DND-41 (cell line): Measurements from ENCODE around the gene DENND6B.

Experiments used
- ATAC-seq: fragments of 200-7000 bp; cut with Tn5 transposase; 3 replicates; pipeline ENCODE4 v1.9.1; 2021; ENCODE audit warnings: low read depth; ENCODE audit not compliant: insufficient read depth
- DNase-seq: peaks from one replicate; pipeline ENCODE4 v3.0.0-alpha.2; 2020
- H2AFZ ChIP-seq: 2 replicates; pipeline ENCODE4 v1.6.0; 2012; ENCODE audit warnings: low read depth, low read length
- H3K27ac ChIP-seq: 2 replicates; pipeline ENCODE4 v1.5.1; 2012; ENCODE audit warnings: low read length, inconsistent platforms
- H3K27me3 ChIP-seq: fragments of 200-600 bp; sonication (generic); 2 replicates; pipeline ENCODE4 v1.6.0; 2012; ENCODE audit warnings: low read length, mild to moderate bottlenecking, inconsistent platforms; ENCODE audit not compliant: insufficient read depth, poor library complexity
- H3K36me3 ChIP-seq: 2 replicates; pipeline ENCODE4 v1.5.1; 2012; ENCODE audit warnings: low read length, inconsistent platforms; ENCODE audit not compliant: insufficient read depth
- H3K4me1 ChIP-seq: 2 replicates; pipeline ENCODE4 v1.5.1; 2012; ENCODE audit warnings: mild to moderate bottlenecking, low read length; ENCODE audit not compliant: insufficient read depth
- H3K4me2 ChIP-seq: 2 replicates; pipeline ENCODE4 v1.6.0; 2012; ENCODE audit warnings: mild to moderate bottlenecking, moderate library complexity, low read length, inconsistent platforms; ENCODE audit not compliant: insufficient read depth
- H3K4me3 ChIP-seq, 2 experiments: fragments of 200-600 bp in 1 of 2; shearing (Covaris generic) in 1 of 2; 2 replicates each; pipeline ENCODE4 v1.5.1; 2012 to 2016; ENCODE audit warnings: inconsistent platforms in 2 of 2, low read length in 2 of 2, mild to moderate bottlenecking in 2 of 2, low read depth in 1 of 2, moderate library complexity in 1 of 2
- H3K79me2 ChIP-seq: 2 replicates; pipeline ENCODE4 v1.6.0; 2012; ENCODE audit warnings: low read length, inconsistent platforms; ENCODE audit not compliant: insufficient read depth
- H3K9ac ChIP-seq: 2 replicates; pipeline ENCODE4 v1.6.0; 2012; ENCODE audit warnings: low read depth, mild to moderate bottlenecking, inconsistent platforms, low read length, moderate library complexity
- H3K9me3 ChIP-seq: 2 replicates; pipeline ENCODE4 v1.5.1; 2012; ENCODE audit warnings: low read length, moderate library complexity, mild to moderate bottlenecking, inconsistent platforms; ENCODE audit not compliant: insufficient read depth, severe bottlenecking
- H4K20me1 ChIP-seq: 2 replicates; pipeline ENCODE4 v1.6.0; 2012; ENCODE audit warnings: low read length; ENCODE audit not compliant: insufficient read depth
- CTCF ChIP-seq: IDR thresholded peaks from 2 replicates; pipeline ENCODE4 v1.5.1; 2012; ENCODE audit warnings: borderline replicate concordance, low read length, moderate library complexity, mild to moderate bottlenecking; ENCODE audit not compliant: poor library complexity, severe bottlenecking; ENCODE audit errors: extremely low read depth
- EZH2 ChIP-seq: IDR thresholded peaks from 3 replicates; pipeline ENCODE4 v1.6.1; 2012; ENCODE audit warnings: borderline replicate concordance, low read depth, mild to moderate bottlenecking, moderate library complexity, low read length, inconsistent platforms; ENCODE audit not compliant: severe bottlenecking

The DENND6B gene

DNA sequence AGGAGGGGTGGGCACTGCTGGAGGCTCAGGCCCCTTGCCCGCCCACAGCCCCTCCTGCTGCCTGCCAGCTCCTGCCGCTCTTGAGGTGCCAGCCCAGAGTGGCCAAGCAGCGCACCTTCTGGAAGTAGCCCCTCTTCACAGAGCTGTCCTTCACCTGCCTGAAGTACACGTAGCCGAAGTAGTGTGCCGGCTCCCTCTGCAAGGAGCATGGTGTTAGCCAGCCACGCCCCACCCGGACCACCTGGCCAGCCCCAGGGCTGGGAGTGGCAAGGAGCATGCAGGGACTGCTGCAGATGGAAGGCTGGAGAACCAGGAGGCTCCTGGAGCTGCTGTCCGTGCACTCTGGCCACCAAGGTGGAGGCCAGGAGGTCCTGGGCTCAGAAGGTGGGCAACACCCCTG lies 9.6 kb downstream of the DENND6B start:
- no peak overlapping the region for H2AFZ ChIP-seq
- H3K27ac ChIP-seq, result no peak overlapping the region
- DNase-seq (no peak), ATAC-seq (no peak)
- no peak overlapping the region for H3K4me2 ChIP-seq
- H3K9ac ChIP-seq, result no peak overlapping the region
- TF ChIP-seq CTCF (no peak), EZH2 (no peak)
- peaks cover 11% of the 10 kb centered on the region; the same call in 1 of the 2 replicates for H4K20me1 ChIP-seq
- peaks cover 12% of the 10 kb centered on the region for H3K27me3 ChIP-seq
- no peaks in the 10 kb centered on the region for H3K79me2 ChIP-seq
- peaks cover 4% of the 10 kb centered on the region; the same call in 1 of the 2 replicates for H3K4me1 ChIP-seq
- H3K9me3 ChIP-seq, result no peaks in the 10 kb centered on the region
- no peaks in the 10 kb centered on the region for H3K36me3 ChIP-seq
- no peak overlapping the region for H3K4me3 ChIP-seq

DNA sequence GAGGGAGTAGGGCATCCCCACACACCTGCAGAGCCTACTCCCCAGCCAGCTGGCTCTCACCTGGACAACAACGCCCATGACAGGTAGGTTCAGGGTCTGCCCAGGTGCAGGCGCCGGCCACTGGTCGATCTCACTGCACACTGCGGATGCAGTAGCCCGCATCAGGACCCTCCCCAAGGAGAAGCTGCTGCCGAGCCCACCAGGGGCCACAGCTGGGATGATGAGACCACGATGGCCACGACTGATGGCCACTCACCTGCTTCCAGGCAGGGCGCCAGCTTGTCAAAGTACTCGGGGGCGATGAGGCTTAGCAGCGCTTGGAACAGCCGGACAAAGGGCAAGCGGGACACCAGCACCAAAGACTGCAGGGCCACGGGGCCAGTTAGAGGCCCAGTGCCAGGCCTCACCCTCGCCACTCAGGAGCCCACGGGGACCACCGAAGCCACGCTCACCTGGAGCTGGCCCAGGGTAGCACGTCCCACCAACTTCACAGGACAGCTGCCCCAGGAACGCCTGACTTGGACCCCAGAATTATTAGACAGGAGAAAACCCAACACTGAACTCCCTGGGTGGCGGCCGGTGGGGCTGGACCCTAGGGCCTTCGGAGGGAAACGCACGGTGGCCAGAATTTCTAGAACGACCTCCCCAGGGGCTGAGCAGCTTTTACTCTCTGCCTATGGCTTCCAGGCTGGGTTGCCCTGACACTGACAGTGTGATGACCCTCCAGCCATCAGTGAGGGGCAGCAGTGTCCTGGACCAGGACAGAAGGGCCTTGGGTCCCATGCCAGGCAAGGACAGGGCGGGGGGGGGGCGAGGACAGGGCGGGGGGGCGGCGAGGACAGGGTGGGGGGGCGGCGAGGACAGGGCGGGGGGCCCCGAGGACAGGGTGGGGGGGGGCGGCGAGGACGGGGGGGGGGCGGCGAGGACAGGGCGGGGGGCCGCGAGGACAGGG lies 10.4 kb downstream of the DENND6B start:
- peaks cover 11% of the 10 kb centered on the region; the same call in 1 of the 2 replicates for H4K20me1 ChIP-seq
- no peak overlapping the region for H3K4me2 ChIP-seq
- TF ChIP-seq CTCF (no peak), EZH2 (no peak)
- no peak overlapping the region for H3K4me3 ChIP-seq
- DNase-seq (no peak), ATAC-seq (no peak)
- H3K9me3 ChIP-seq, result no peaks in the 10 kb centered on the region
- no peak overlapping the region for H2AFZ ChIP-seq
- H3K36me3 ChIP-seq, result no peaks in the 10 kb centered on the region
- H3K4me1 ChIP-seq, result peaks cover 4% of the 10 kb centered on the region; the same call in 1 of the 2 replicates
- no peak overlapping the region for H3K9ac ChIP-seq
- H3K27ac ChIP-seq, result no peak overlapping the region
- H3K79me2 ChIP-seq, result no peaks in the 10 kb centered on the region
- H3K27me3 ChIP-seq, result peaks cover 12% of the 10 kb centered on the region

DNA sequence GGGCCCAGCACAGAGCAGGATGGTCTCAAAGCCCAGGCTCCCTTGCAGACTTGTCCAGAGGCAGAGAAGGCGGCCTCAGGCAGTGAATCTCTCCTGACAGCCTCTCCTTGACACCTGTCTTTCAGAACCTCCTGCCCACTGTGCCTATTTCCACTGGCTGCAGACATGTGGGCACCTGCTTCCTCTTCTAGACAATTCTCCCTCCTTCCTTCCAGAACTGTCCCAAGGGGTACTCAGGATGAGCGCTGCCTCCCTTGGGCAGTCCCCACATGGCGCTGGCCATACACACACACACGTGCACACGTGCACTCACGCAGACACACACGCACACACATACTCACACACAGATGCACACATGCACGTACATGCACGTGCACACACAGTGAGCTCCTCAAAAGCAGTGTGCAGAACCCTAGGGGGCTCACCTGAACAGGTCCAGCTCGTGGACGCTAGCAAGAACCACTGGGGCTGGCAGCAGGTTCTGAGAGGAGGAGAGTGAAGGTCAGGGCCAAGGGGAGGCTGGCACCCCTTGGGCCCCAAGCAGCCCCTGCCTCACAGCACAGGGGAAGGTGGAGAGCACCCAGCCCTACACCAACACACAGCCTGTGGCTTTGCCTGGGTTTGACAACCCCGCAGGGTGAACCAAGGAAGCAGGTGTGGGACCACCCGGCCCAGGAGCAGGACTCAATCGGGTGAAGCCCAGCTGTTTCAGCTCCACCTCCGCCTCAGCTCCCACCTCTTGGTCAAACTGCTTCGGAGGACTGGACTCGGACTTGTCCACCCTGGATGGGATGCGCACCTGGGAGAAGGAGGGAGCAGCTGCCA lies 11.3 kb downstream of the DENND6B start:
- TF ChIP-seq EZH2, result no peak
- no peak for TF ChIP-seq CTCF
- H2AFZ ChIP-seq, result no peak overlapping the region
- peaks cover 14% of the 10 kb centered on the region; the same call in 1 of the 2 replicates for H4K20me1 ChIP-seq
- ATAC-seq (no peak; the same call in 2 of the 3 replicates), DNase-seq (no peak)
- no peaks in the 10 kb centered on the region for H3K36me3 ChIP-seq
- H3K4me1 ChIP-seq, result peaks cover 4% of the 10 kb centered on the region; the same call in 1 of the 2 replicates
- H3K4me2 ChIP-seq, result no peak overlapping the region
- peaks cover 12% of the 10 kb centered on the region for H3K27me3 ChIP-seq
- H3K4me3 ChIP-seq, result no peak overlapping the region
- H3K79me2 ChIP-seq, result no peaks in the 10 kb centered on the region
- no peak overlapping the region for H3K9ac ChIP-seq
- H3K27ac ChIP-seq, result no peak overlapping the region
- H3K9me3 ChIP-seq, result no peaks in the 10 kb centered on the region
